ENCODE results near the gene PHLDA2. TPM values are rescaled to one million over a fixed set of nuclear protein-coding genes. Genes with fewer than 3 reads are reported as not detected.

Gene PHLDA2
- total RNA-seq: 1.7 and 4.7 TPM in 2 replicates
- polyA plus RNA-seq (2012): 32.3 TPM

- DNase-seq (ENCODE audit: low read depth): no peak
Measured at GRCh38 chr11:2928605-2929530, at the start of gene PHLDA2. Gene PHLDA2, minus strand, starts transcription at chr11:2929420. Its CDS starts 56 bp downstream, at chr11:2929364.

- no peak for DNase-seq (ENCODE audit: low read depth)
Measured at GRCh38 chr11:2977113-2977512, 47.9 kb upstream of the PHLDA2 start.

GRCh38 chr11:2976294-2977063 lies 47.3 kb upstream of the PHLDA2 start:
- DNase-seq (ENCODE audit: low read depth): peak; percentile 79

- DNase-seq (ENCODE audit: low read depth): peak; percentile 81
Measured at GRCh38 chr11:2975594-2975993, 46.4 kb upstream of the PHLDA2 start.

- no peak for DNase-seq (ENCODE audit: low read depth)
Measured at GRCh38 chr11:2974272-2974671, 45.1 kb upstream of the PHLDA2 start.

- no peak for DNase-seq (ENCODE audit: low read depth)
Measured at GRCh38 chr11:2968341-2968900, 39.2 kb upstream of the PHLDA2 start.

GRCh38 chr11:2964782-2965181 lies 35.6 kb upstream of the PHLDA2 start:
- no peak for DNase-seq (ENCODE audit: low read depth)

- no peak for DNase-seq (ENCODE audit: low read depth)
Measured at GRCh38 chr11:2963761-2964160, 34.5 kb upstream of the PHLDA2 start.

GRCh38 chr11:2963112-2963754 lies 34.0 kb upstream of the PHLDA2 start:
- DNase-seq (ENCODE audit: low read depth): no peak

GRCh38 chr11:2961080-2961479 lies 31.9 kb upstream of the PHLDA2 start:
- DNase-seq (ENCODE audit: low read depth): no peak

GRCh38 chr11:2960139-2960538 lies 30.9 kb upstream of the PHLDA2 start:
- DNase-seq (ENCODE audit: low read depth): no peak

GRCh38 chr11:2958251-2958650 lies 29.0 kb upstream of the PHLDA2 start:
- no peak for DNase-seq (ENCODE audit: low read depth)

- DNase-seq (ENCODE audit: low read depth): no peak
Measured at GRCh38 chr11:2955906-2956476, 26.8 kb upstream of the PHLDA2 start.

- DNase-seq (ENCODE audit: low read depth): no peak
Measured at GRCh38 chr11:2954263-2954662, 25.0 kb upstream of the PHLDA2 start.

GRCh38 chr11:2952290-2952689 lies 23.1 kb upstream of the PHLDA2 start:
- no peak for DNase-seq (ENCODE audit: low read depth)

- DNase-seq (ENCODE audit: low read depth): peak; percentile 84
Measured at GRCh38 chr11:2951231-2952110, 22.3 kb upstream of the PHLDA2 start.

- no peak for DNase-seq (ENCODE audit: low read depth)
Measured at GRCh38 chr11:2950825-2951224, 21.6 kb upstream of the PHLDA2 start.

- DNase-seq (ENCODE audit: low read depth): no peak
Measured at GRCh38 chr11:2949920-2950319, 20.7 kb upstream of the PHLDA2 start.

- no peak for DNase-seq (ENCODE audit: low read depth)
Measured at GRCh38 chr11:2947744-2948143, 18.5 kb upstream of the PHLDA2 start.

- DNase-seq (ENCODE audit: low read depth): no peak
Measured at GRCh38 chr11:2945757-2946287, 16.6 kb upstream of the PHLDA2 start.
